IMR-90 (cell line): ENCODE data around the gene ZNF335. TPM values are rescaled to one million over a fixed set of nuclear protein-coding genes. Genes with fewer than 3 reads are reported as not detected.

Experiments used
- ATAC-seq: fragments of 200-7000 bp; cut with Tn5 transposase; 2 replicates; pipeline ENCODE4 v1.9.1; 2020; ENCODE audit warnings: low read depth, mild to moderate bottlenecking, moderate library complexity
- BruUV-seq: library from RNA; stranded (reverse); fragments of 400-500 nt; replicated peaks from 2 replicates; lab custom pipeline; 2021; lab: Mats Ljungman, UMichigan
- CTCF ChIA-PET: fragments of 300-600 bp; formaldehyde crosslinking; extraction: SDS; loops from one replicate; lab custom pipeline; 2021; ENCODE audit warnings: antibody characterized with exemption; lab: Yijun Ruan, JAX
- POLR2A ChIA-PET: fragments of 300-600 bp; sonication (Branson Sonifier 250); formaldehyde crosslinking; loops from one replicate; lab custom pipeline; 2022; ENCODE audit warnings: antibody characterized with exemption; ENCODE audit not compliant: unreplicated experiment; lab: Charles Lee
- DNase-seq: peaks from one replicate; pipeline ENCODE4 v3.0.0; 2013
- H2AFZ ChIP-seq: replicated peaks from 2 replicates; pipeline ENCODE3; 2013; ENCODE audit warnings: low read length, mild to moderate bottlenecking; ENCODE audit not compliant: poor library complexity
- H2AK5ac ChIP-seq: 2 replicates; pipeline ENCODE4 v1.6.1; 2013; ENCODE audit warnings: low read depth, low read length, inconsistent platforms
- H2AK9ac ChIP-seq: replicated peaks from 2 replicates; pipeline ENCODE3; 2013; ENCODE audit warnings: mild to moderate bottlenecking, low read depth, low read length, moderate library complexity; ENCODE audit not compliant: poor library complexity
- H2BK120ac ChIP-seq: 2 replicates; pipeline ENCODE4 v1.6.1; 2013; ENCODE audit warnings: low read depth, low read length, inconsistent platforms
- H2BK15ac ChIP-seq: 3 replicates; pipeline ENCODE4 v1.6.1; 2013; ENCODE audit warnings: low read depth, low read length, inconsistent platforms
- H2BK20ac ChIP-seq: 2 replicates; pipeline ENCODE4 v1.6.1; 2013; ENCODE audit warnings: low read depth, mild to moderate bottlenecking, inconsistent platforms, low read length, moderate library complexity
- H2BK5ac ChIP-seq: 2 replicates; pipeline ENCODE4 v1.6.1; 2013; ENCODE audit warnings: mild to moderate bottlenecking, low read depth, low read length, inconsistent platforms; ENCODE audit not compliant: poor library complexity, severe bottlenecking
- H3K14ac ChIP-seq: replicated peaks from 2 replicates; pipeline ENCODE4 v1.6.1; 2013; ENCODE audit warnings: low read depth, low read length, inconsistent platforms
- H3K18ac ChIP-seq: 2 replicates; pipeline ENCODE4 v1.6.1; 2013; ENCODE audit warnings: low read depth, low read length, control low read depth
- H3K23ac ChIP-seq: 2 replicates; pipeline ENCODE4 v1.6.1; 2013; ENCODE audit warnings: low read depth, low read length, inconsistent platforms
- H3K27ac ChIP-seq: 2 replicates; pipeline ENCODE4 v1.5.1; 2013; ENCODE audit warnings: mild to moderate bottlenecking, control low read depth, low read length; ENCODE audit not compliant: insufficient read depth
- H3K27me3 ChIP-seq: 2 replicates; pipeline ENCODE4 v1.6.1; 2013; ENCODE audit warnings: low read length; ENCODE audit not compliant: control insufficient read depth, insufficient read depth
- H3K36me3 ChIP-seq: 2 replicates; pipeline ENCODE4 v1.6.1; 2013; ENCODE audit warnings: low read length, mixed read lengths; ENCODE audit not compliant: control insufficient read depth, insufficient read depth
- H3K4ac ChIP-seq: 2 replicates; pipeline ENCODE4 v1.6.1; 2013; ENCODE audit warnings: low read depth, low read length, inconsistent platforms
- H3K4me1 ChIP-seq: 2 replicates; pipeline ENCODE4 v1.6.1; 2013; ENCODE audit warnings: low read length, mixed read lengths; ENCODE audit not compliant: control insufficient read depth, insufficient read depth
- H3K4me2 ChIP-seq: 2 replicates; pipeline ENCODE4 v1.6.1; 2013; ENCODE audit warnings: low read depth, mild to moderate bottlenecking, control low read depth, low read length, moderate library complexity
- H3K4me3 ChIP-seq: 2 replicates; pipeline ENCODE4 v1.5.1; 2013; ENCODE audit warnings: low read depth, mild to moderate bottlenecking, control low read depth, low read length, moderate library complexity; ENCODE audit not compliant: insufficient read depth
- H3K56ac ChIP-seq: 2 replicates; pipeline ENCODE4 v1.6.1; 2013; ENCODE audit warnings: low read length, inconsistent platforms; ENCODE audit not compliant: insufficient read depth; ENCODE audit errors: extremely low read depth
- H3K79me1 ChIP-seq, 2 experiments: 2 replicates each; pipeline ENCODE4 v1.6.1; 2013; ENCODE audit warnings: low read length in 2 of 2, inconsistent platforms in 1 of 2, low read depth in 1 of 2
- H3K9ac ChIP-seq: 2 replicates; pipeline ENCODE4 v1.6.1; 2013; ENCODE audit warnings: low read depth, low read length, control low read depth
- H3K9me1 ChIP-seq: 2 replicates; pipeline ENCODE4 v1.6.1; 2013; ENCODE audit warnings: low read length, inconsistent platforms; ENCODE audit not compliant: insufficient read depth
- H3K9me3 ChIP-seq: 2 replicates; pipeline ENCODE4 v1.6.1; 2013; ENCODE audit warnings: low read length; ENCODE audit not compliant: control insufficient read depth, insufficient read depth
- H4K20me1 ChIP-seq: 2 replicates; pipeline ENCODE4 v1.6.1; 2013; ENCODE audit warnings: low read length, inconsistent platforms; ENCODE audit not compliant: insufficient read depth
- H4K5ac ChIP-seq: 2 replicates; pipeline ENCODE4 v1.6.1; 2013; ENCODE audit warnings: mild to moderate bottlenecking, low read depth, low read length, control low read depth
- H4K8ac ChIP-seq, 2 experiments: 2 replicates each; pipeline ENCODE4 v1.6.1; 2013; ENCODE audit warnings: low read depth in 2 of 2, low read length in 2 of 2, control low read depth in 1 of 2, inconsistent platforms in 1 of 2
- H4K91ac ChIP-seq: 2 replicates; pipeline ENCODE4 v1.6.1; 2013; ENCODE audit warnings: low read depth, low read length, inconsistent platforms; ENCODE audit not compliant: insufficient read depth
- BHLHE40 ChIP-seq: fragments of 150-350 bp; IDR thresholded peaks from 2 replicates; pipeline ENCODE4 v1.6.1; 2016; ENCODE audit warnings: mild to moderate bottlenecking, low read depth, low read length
- CHD1 ChIP-seq: IDR thresholded peaks from 2 replicates; pipeline ENCODE4 v1.6.1; 2012; ENCODE audit warnings: low read depth, low read length, improper control_type of control experiment
- CTCF ChIP-seq: conservative IDR thresholded peaks from 2 replicates; pipeline ENCODE4 v1.5.1; 2012; ENCODE audit warnings: mild to moderate bottlenecking, low read depth, low read length, improper control_type of control experiment
- FOS ChIP-seq: fragments of 150-350 bp; IDR thresholded peaks from 2 replicates; pipeline ENCODE4 v1.6.1; 2016; ENCODE audit warnings: low read depth, low read length
- MAFK ChIP-seq: IDR thresholded peaks from 2 replicates; pipeline ENCODE4 v1.6.1; 2012; ENCODE audit warnings: low read depth, low read length, improper control_type of control experiment
- MAZ ChIP-seq: IDR thresholded peaks from 2 replicates; pipeline ENCODE4 v1.6.1; 2012; ENCODE audit warnings: low read depth, mild to moderate bottlenecking, low read length, improper control_type of control experiment, moderate library complexity, borderline replicate concordance
- MXI1 ChIP-seq: IDR thresholded peaks from 2 replicates; pipeline ENCODE4 v1.6.1; 2012; ENCODE audit warnings: low read depth, mild to moderate bottlenecking, low read length, moderate library complexity, borderline replicate concordance
- NFE2L2 ChIP-seq: fragments of 150-350 bp; IDR thresholded peaks from 2 replicates; pipeline ENCODE4 v1.6.1; 2016; ENCODE audit warnings: low read depth, mild to moderate bottlenecking, low read length
- POLR2A ChIP-seq: IDR thresholded peaks from 2 replicates; pipeline ENCODE4 v1.6.1; 2012; ENCODE audit warnings: mild to moderate bottlenecking, low read depth, low read length
- RAD21 ChIP-seq: IDR thresholded peaks from 2 replicates; pipeline ENCODE4 v1.6.1; 2012; ENCODE audit warnings: low read length, improper control_type of control experiment
- RCOR1 ChIP-seq: IDR thresholded peaks from 2 replicates; pipeline ENCODE4 v1.6.1; 2012; ENCODE audit warnings: mild to moderate bottlenecking, low read length, improper control_type of control experiment; ENCODE audit not compliant: insufficient replicate concordance
- RFX5 ChIP-seq: IDR thresholded peaks from 2 replicates; pipeline ENCODE4 v1.8.0; 2012; ENCODE audit warnings: low read depth, mild to moderate bottlenecking, low read length, moderate library complexity
- SMC3 ChIP-seq: fragments of 150-350 bp; IDR thresholded peaks from 2 replicates; pipeline ENCODE4 v1.6.1; 2016; ENCODE audit warnings: low read depth, mild to moderate bottlenecking, antibody characterized with exemption, low read length, moderate library complexity
- WGBS, 2 experiments: methylation state at CpG; one replicate each; pipeline versions ENCODE4 v1.1.5 to v1.1.7; 2013; ENCODE audit warnings: missing lambda C conversion rate in 2 of 2; ENCODE audit not compliant: insufficient read length in 1 of 2; ENCODE audit errors: extremely low coverage in 2 of 2; 5-methylcytosine and 5-hydroxymethylcytosine counted together
- dilution Hi-C: fragments of 300-500 bp; cut with HindIII; formaldehyde crosslinking; loops from one replicate; pipeline ENCODE4 v1.14.3; 2018; ENCODE audit warnings: low sequenced_read_pairs; ENCODE audit not compliant: unreplicated experiment
- in situ Hi-C: fragments of 300-500 bp; cut with MboI; formaldehyde crosslinking; loops from 3 replicates; pipeline ENCODE4 v1.14.3; 2019; ENCODE audit warnings: low sequenced_read_pairs, inconsistent platforms, mixed read lengths
- intact Hi-C: fragments of 100-400 bp; cut with micrococcal nuclease; formaldehyde crosslinking; loops from 2 replicates; pipeline ENCODE4 v1.10.0; 2022
- polyA plus RNA-seq, 3 experiments: library from polyadenylated mRNA; depleted of rRNA; stranded (reverse); fragments of >200 nt; gene quantifications; 2 replicates each; pipeline ENCODE4 v1.2.3, GENCODE V29; 2012; ENCODE audit warnings: low replicate concordance in 1 of 3
- total RNA-seq: library from RNA; depleted of rRNA; stranded (reverse); fragments of >200 nt; gene quantifications from 2 replicates; pipeline ENCODE4 v1.2.3, GENCODE V29; 2012
- TF ChIP-seq, protein P1 (sequence below): fragments of 150-350 bp; IDR thresholded peaks from 2 replicates; pipeline ENCODE4 v1.6.1; 2017; ENCODE audit warnings: mild to moderate bottlenecking, antibody characterized with exemption, low read length, low read depth
- TF ChIP-seq, protein P2 (sequence below): fragments of 150-350 bp; IDR thresholded peaks from 2 replicates; pipeline ENCODE4 v1.6.1; 2016; ENCODE audit warnings: low read depth, mild to moderate bottlenecking, low read length, moderate library complexity, borderline replicate concordance

ZNF335 gene
- total and polyA plus RNA-seq, 2 of the 4 experiments (the other 2 are of a cell fraction): 11.8 to 17.8 TPM

DNA sequence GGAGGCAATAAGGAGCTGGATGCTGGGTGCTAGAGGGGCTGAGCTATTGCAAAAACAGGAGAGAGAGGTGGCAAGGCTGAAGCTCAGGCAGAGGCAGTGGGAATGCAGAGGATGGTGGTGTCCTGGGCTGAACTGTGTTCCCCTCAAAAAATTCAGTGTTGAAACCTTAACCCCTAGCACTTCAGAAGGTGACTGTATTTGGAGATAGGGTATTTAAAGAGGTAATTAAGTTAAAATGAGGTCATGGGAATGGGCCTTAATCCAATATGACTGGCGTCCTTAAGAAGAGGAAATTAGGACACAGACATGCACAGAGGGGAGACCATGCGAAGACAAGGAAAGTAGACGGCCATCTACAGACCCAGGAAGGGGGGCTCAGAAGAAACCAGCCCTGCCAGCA lies 25.2 kb upstream of the ZNF335 start:
- dilution Hi-C loops: no loop called here
- no peak overlapping the region for H2BK5ac ChIP-seq
- H3K4me1 ChIP-seq: no peaks in the 10 kb centered on the region
- in situ Hi-C loops: no loop called here
- H3K9me1 ChIP-seq: no peaks in the 10 kb centered on the region
- H3K9ac ChIP-seq: no peak overlapping the region
- no TSS peak for BruUV-seq
- H2AK9ac ChIP-seq: no peak overlapping the region
- H3K18ac ChIP-seq: no peak overlapping the region
- H2BK120ac ChIP-seq: no peak overlapping the region
- H3K27ac ChIP-seq: no peak overlapping the region
- H3K36me3 ChIP-seq: no peaks in the 10 kb centered on the region
- H3K4me2 ChIP-seq: no peak overlapping the region
- no peak overlapping the region for H2BK15ac ChIP-seq
- intact Hi-C loops: no loop called here
- no peaks in the 10 kb centered on the region for H3K79me1 ChIP-seq
- H4K91ac ChIP-seq: no peak overlapping the region
- H3K4me3 ChIP-seq: no peak overlapping the region
- H4K5ac ChIP-seq: no peak overlapping the region
- no peak overlapping the region for H2BK20ac ChIP-seq
- no peaks in the 10 kb centered on the region for H4K20me1 ChIP-seq
- H3K14ac ChIP-seq: no peak overlapping the region
- H3K9me3 ChIP-seq: no peaks in the 10 kb centered on the region
- TF ChIP-seq MXI1 (no peak), FOS (no peak), CHD1 (no peak), RAD21 (no peak), SMC3 (no peak), MAFK (no peak), BHLHE40 (no peak), MAZ (no peak), RCOR1 (no peak), POLR2A (no peak), RFX5 (no peak), NFE2L2 (no peak), CTCF (no peak)
- TF ChIP-seq, protein P1, sequence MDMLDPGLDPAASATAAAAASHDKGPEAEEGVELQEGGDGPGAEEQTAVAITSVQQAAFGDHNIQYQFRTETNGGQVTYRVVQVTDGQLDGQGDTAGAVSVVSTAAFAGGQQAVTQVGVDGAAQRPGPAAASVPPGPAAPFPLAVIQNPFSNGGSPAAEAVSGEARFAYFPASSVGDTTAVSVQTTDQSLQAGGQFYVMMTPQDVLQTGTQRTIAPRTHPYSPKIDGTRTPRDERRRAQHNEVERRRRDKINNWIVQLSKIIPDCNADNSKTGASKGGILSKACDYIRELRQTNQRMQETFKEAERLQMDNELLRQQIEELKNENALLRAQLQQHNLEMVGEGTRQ: no peak
- TF ChIP-seq, protein P2, sequence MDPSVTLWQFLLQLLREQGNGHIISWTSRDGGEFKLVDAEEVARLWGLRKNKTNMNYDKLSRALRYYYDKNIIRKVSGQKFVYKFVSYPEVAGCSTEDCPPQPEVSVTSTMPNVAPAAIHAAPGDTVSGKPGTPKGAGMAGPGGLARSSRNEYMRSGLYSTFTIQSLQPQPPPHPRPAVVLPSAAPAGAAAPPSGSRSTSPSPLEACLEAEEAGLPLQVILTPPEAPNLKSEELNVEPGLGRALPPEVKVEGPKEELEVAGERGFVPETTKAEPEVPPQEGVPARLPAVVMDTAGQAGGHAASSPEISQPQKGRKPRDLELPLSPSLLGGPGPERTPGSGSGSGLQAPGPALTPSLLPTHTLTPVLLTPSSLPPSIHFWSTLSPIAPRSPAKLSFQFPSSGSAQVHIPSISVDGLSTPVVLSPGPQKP: no peak
- no peak overlapping the region for H3K4ac ChIP-seq
- DNase-seq: no peak
- H3K27me3 ChIP-seq: peaks cover 53% of the 10 kb centered on the region
- no peak for ATAC-seq
- H2AFZ ChIP-seq: no peak overlapping the region
- ChIA-PET CTCF (no interaction called here), POLR2A (no interaction called here)
- no peak overlapping the region for H2AK5ac ChIP-seq
- no peak overlapping the region for H3K56ac ChIP-seq
- H4K8ac ChIP-seq: no peak overlapping the region
- no peak overlapping the region for H3K23ac ChIP-seq
- 60% methylated on average over 1 of the region's 3 CpGs; no CpG with 5 or more reads in 1 of the 2 experiments for WGBS, 2 experiments
